Measurements from ENCODE around the gene ROBO2. TPM values are rescaled to one million over a fixed set of nuclear protein-coding genes. Genes with fewer than 3 reads are reported as not detected.

The ROBO2 gene
- total RNA-seq, 4 donors from 2014 or later: 4.7 to 8.4 (median 6.6) TPM

- Histone ChIP-seq H3K27ac (no peak overlapping the region), H3K4me3 (no peak overlapping the region), H3K36me3 (no peaks in the 10 kb centered on the region), H3K27me3 (no peaks in the 10 kb centered on the region), H3K9me3 (peaks cover 0 to 14% (median 0%) of the 10 kb centered on the region in 3 donors), H3K4me1 (peaks cover 0 to 18% (median under 1%) of the 10 kb centered on the region in 3 donors)
- WGBS, 2 donors: 90 to 100% methylated on average over 1 of the region's 1 CpG
- TF ChIP-seq CTCF (IDR thresholded peaks at IDR 0.05) (no peak), POLR2A (IDR thresholded peaks at IDR 0.05) (no peak)
- intact Hi-C loops (cut with DNase I): no loop called here
- no peak for DNase-seq
Observed at GRCh38 chr3:77059354-77059753, 19.5 kb downstream of the ROBO2 start.

DNA sequence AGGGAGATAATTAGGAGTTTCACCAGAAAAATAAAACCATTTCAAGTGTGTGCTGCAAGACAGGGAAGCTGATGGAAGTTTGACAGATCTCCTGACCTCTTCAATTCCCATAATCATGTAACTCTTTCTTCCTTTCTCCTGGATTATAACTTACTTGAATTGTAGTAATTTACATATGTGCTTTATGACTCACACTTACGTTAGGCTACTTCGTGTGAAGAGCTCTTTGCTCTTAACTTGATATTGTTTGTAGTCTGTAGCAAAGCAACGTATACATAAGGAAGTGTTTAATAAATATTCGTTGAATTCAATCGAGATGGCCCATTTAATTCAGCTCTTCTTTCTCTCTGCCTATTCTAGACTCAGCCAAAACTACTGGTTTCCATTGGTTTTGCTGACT, 23.5 kb downstream of the ROBO2 start:
- Histone ChIP-seq H3K27me3 (no peaks in the 10 kb centered on the region), H3K9me3 (peaks cover 0 to 14% (median 0%) of the 10 kb centered on the region in 3 donors), H3K27ac (no peak overlapping the region), H3K36me3 (no peaks in the 10 kb centered on the region), H3K4me3 (no peak overlapping the region), H3K4me1 (no peaks in the 10 kb centered on the region)
- intact Hi-C loops (cut with DNase I): no loop called here
- TF ChIP-seq CTCF (IDR thresholded peaks at IDR 0.05) (no peak), POLR2A (IDR thresholded peaks at IDR 0.05) (no peak)
- DNase-seq: no peak
- WGBS, 2 donors: 59 to 70% methylated on average over 5 of the region's 5 CpGs

GRCh38 chr3:77065750-77066149, 25.9 kb downstream of the ROBO2 start:
- no peak overlapping the region for H3K4me3 ChIP-seq
- H3K36me3 ChIP-seq: no peaks in the 10 kb centered on the region
- no peaks in the 10 kb centered on the region for H3K27me3 ChIP-seq
- H3K27ac ChIP-seq: no peak overlapping the region
- TF ChIP-seq CTCF (IDR thresholded peaks at IDR 0.05) (no peak), POLR2A (IDR thresholded peaks at IDR 0.05) (no peak)
- peaks cover 0 to 14% (median 0%) of the 10 kb centered on the region in 3 donors for H3K9me3 ChIP-seq
- WGBS, 2 donors: 65 to 85% methylated on average over 5 of the region's 5 CpGs
- intact Hi-C loops (cut with DNase I): no loop called here
- no peak for DNase-seq
- H3K4me1 ChIP-seq: peaks cover 0 to 2% (median 0%) of the 10 kb centered on the region in 3 donors

- no peak for TF ChIP-seq POLR2A (IDR thresholded peaks at IDR 0.05)
- no peak for TF ChIP-seq CTCF (IDR thresholded peaks at IDR 0.05)
- Histone ChIP-seq H3K27me3 (no peaks in the 10 kb centered on the region), H3K36me3 (no peaks in the 10 kb centered on the region), H3K9me3 (peaks cover 0 to 14% (median 0%) of the 10 kb centered on the region in 3 donors), H3K4me3 (no peak overlapping the region), H3K27ac (no peak overlapping the region), H3K4me1 (peaks cover 0 to 11% (median 0%) of the 10 kb centered on the region in 3 donors)
- intact Hi-C loops (cut with DNase I): no loop called here
- 55 to 80% methylated on average over 1 of the region's 1 CpG for WGBS, 2 donors
- no peak for DNase-seq
Observed at GRCh38 chr3:77066829-77067228, 26.9 kb downstream of the ROBO2 start.

DNA sequence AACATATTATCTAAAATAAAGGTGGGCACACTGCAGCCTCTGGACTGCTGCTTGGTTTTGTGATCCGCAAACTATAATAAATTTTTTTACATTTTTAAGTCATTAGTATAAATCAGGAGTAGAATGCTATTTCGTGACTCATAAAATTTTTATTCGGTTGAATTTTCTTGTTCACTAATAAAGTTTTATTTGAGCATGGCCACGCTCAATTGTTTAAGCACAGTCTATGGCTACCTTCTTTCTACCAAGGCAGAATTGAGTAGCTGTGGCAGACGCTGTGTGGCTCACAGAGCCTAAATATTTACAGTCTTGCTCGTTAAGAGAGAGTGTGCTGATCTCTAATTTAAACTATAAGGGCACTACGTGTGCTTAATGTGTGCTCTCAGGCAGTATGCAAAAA, 28.9 kb downstream of the ROBO2 start:
- H3K9me3 ChIP-seq: no peaks in the 10 kb centered on the region

More for the DNA sequence above, 28.9 kb downstream of the ROBO2 start:
- Histone ChIP-seq H3K36me3 (no peaks in the 10 kb centered on the region), H3K27ac (no peak overlapping the region), H3K4me3 (no peak overlapping the region), H3K4me1 (peaks cover 0 to 24% (median 2%) of the 10 kb centered on the region in 3 donors), H3K27me3 (no peaks in the 10 kb centered on the region)
- no peak for DNase-seq
- no peak for TF ChIP-seq POLR2A (IDR thresholded peaks at IDR 0.05)
- TF ChIP-seq CTCF (IDR thresholded peaks at IDR 0.05): no peak
- intact Hi-C loops (cut with DNase I): no loop called here
- WGBS, 2 donors: 75 to 85% methylated on average over 7 of the region's 7 CpGs

Measured in esophagus squamous epithelium (tissue), 5 donors.